ENCODE results near the gene ZSWIM6.

DNA sequence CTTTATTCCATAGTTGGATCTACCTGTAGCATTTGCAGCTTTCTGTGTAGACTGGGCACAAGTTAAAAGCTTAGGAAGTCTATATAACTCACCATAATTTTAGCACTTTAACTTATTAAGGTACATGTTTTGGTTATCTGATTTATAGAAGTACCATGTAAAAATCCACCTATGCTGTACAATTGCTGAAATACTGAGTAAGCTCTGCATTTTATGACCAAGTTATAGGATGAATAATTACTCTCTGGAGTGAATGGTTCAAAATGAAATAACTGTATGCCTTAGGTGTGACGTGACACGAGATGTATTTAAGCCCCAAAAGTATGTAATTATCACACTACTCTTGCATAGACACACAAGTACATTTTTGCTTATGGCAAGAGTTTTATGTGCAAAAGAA is 22.1 kb downstream of the ZSWIM6 start:
- TF ChIP-seq, protein P1, sequence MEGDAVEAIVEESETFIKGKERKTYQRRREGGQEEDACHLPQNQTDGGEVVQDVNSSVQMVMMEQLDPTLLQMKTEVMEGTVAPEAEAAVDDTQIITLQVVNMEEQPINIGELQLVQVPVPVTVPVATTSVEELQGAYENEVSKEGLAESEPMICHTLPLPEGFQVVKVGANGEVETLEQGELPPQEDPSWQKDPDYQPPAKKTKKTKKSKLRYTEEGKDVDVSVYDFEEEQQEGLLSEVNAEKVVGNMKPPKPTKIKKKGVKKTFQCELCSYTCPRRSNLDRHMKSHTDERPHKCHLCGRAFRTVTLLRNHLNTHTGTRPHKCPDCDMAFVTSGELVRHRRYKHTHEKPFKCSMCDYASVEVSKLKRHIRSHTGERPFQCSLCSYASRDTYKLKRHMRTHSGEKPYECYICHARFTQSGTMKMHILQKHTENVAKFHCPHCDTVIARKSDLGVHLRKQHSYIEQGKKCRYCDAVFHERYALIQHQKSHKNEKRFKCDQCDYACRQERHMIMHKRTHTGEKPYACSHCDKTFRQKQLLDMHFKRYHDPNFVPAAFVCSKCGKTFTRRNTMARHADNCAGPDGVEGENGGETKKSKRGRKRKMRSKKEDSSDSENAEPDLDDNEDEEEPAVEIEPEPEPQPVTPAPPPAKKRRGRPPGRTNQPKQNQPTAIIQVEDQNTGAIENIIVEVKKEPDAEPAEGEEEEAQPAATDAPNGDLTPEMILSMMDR (conservative IDR thresholded peaks at IDR 0.05; ENCODE audit: low read depth, low read length): no peak
- no peak for TF ChIP-seq POLR2A (IDR thresholded peaks at IDR 0.05; ENCODE audit: low read depth, low read length)
